Measurements from ENCODE around the gene CLINT1.
"Not testable (repeated sequence)": the region's sequence is repeated elsewhere in the genome, so short reads cannot be mapped to it uniquely, and the experiment has no call there.

Gene CLINT1

GRCh38 chr5:157892974-157893373, 34.0 kb upstream of the CLINT1 start:
- no peak for TF ChIP-seq ZFX (IDR thresholded peaks at IDR 0.05)
- no peak overlapping the region for H3K27ac ChIP-seq

GRCh38 chr5:157890836-157891597, 32.1 kb upstream of the CLINT1 start:
- H3K27ac ChIP-seq: no peak overlapping the region
- TF ChIP-seq, protein P1, sequence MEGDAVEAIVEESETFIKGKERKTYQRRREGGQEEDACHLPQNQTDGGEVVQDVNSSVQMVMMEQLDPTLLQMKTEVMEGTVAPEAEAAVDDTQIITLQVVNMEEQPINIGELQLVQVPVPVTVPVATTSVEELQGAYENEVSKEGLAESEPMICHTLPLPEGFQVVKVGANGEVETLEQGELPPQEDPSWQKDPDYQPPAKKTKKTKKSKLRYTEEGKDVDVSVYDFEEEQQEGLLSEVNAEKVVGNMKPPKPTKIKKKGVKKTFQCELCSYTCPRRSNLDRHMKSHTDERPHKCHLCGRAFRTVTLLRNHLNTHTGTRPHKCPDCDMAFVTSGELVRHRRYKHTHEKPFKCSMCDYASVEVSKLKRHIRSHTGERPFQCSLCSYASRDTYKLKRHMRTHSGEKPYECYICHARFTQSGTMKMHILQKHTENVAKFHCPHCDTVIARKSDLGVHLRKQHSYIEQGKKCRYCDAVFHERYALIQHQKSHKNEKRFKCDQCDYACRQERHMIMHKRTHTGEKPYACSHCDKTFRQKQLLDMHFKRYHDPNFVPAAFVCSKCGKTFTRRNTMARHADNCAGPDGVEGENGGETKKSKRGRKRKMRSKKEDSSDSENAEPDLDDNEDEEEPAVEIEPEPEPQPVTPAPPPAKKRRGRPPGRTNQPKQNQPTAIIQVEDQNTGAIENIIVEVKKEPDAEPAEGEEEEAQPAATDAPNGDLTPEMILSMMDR (conservative IDR thresholded peaks at IDR 0.05): no peak
- TF ChIP-seq ZFX (IDR thresholded peaks at IDR 0.05): no peak

DNA sequence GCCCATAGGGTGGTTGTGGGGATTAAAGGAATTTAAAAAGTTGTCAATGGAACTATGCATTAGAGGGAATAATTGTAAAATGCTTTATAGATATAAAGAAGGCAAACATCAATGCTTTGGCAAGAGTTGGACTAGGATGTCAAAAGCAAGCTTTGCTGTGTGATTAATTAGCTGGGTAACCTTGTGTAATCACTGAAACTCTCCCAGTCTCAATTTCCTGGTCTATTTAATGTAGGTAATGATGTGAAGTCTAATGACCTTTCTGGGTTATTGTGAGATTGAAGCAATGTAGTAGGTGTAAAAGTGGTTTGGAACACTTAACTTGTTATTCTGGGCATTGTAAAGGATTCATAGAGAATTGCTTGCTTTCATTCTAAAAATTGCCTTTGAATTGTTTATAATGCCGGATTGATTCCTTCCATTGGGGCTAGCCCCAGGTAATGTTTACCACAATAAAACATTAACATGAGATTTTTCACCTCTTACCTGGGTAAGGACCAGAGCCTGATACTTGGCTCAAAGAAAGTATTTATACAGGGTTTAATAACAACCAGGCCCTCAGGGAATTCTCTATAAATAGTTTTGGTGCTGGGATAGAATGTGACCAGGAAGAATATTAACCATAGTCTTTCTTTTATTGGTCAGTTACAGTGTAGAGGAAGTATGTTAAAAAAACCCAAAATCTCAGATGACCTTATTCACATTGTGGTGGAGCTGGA, 30.0 kb upstream of the CLINT1 start:
- no peak for TF ChIP-seq ZFX (IDR thresholded peaks at IDR 0.05)
- TF ChIP-seq, protein P1 (conservative IDR thresholded peaks at IDR 0.05): no peak
- H3K27ac ChIP-seq: no peak overlapping the region

DNA sequence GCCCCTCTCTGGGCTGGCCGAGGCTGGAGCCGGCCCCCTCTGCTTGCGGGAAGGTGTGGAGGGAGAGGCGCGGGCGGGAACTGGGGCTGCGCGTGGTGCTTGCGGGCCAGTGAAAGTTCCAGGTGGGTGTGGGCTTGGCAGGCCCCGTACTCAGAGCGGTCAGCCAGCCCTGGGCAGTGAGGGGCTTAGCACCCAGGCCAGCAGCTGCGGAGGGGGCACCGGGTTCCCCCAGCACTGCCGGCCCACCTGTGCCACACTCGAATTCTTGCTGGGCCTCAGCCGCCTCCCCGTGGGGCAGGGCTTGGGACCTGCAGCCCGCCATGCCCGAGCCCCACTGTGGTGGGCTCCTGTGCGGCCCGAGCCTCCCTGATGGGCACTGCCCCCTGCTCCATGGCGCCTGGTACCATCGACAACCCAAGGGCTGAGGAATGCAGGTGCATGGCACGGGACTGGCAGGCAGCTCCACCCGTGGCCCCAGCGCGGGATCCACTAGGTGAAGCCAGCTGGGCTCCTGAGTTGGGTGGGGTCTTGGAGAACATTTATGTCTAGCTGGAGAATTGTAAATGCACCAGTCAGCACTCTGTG, 27.9 kb upstream of the CLINT1 start:
- no peak overlapping the region for H3K27ac ChIP-seq
- TF ChIP-seq ZFX (IDR thresholded peaks at IDR 0.05): no peak
- TF ChIP-seq, protein P1 (conservative IDR thresholded peaks at IDR 0.05): no peak

DNA sequence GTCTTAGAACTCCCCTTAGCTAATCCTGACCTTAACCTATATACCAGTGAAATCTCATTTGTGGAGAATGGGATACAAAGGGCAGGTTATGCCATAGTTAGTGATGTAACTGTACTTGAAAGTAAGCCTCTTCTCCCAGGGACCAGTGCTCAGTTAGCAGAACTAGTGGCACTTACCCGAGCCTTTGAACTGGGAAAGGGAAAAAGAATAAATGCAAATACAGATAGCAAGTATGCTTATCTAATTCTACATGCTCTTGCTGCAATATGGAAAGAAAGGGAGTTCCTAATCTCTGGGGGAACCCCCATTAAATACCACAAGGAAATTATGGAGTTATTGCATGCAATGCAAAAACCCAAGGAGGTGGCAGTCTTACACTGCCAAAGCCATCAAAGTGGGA, 26.1 kb upstream of the CLINT1 start:
- H3K27ac ChIP-seq: not testable (repeated sequence)

GRCh38 chr5:157881498-157881897, 22.6 kb upstream of the CLINT1 start:
- not testable (repeated sequence) for H3K27ac ChIP-seq

- no peak overlapping the region for H3K27ac ChIP-seq
- TF ChIP-seq, protein P1 (conservative IDR thresholded peaks at IDR 0.05): no peak
- no peak for TF ChIP-seq ZFX (IDR thresholded peaks at IDR 0.05)
Observed at GRCh38 chr5:157877821-157878220, 18.9 kb upstream of the CLINT1 start.

DNA sequence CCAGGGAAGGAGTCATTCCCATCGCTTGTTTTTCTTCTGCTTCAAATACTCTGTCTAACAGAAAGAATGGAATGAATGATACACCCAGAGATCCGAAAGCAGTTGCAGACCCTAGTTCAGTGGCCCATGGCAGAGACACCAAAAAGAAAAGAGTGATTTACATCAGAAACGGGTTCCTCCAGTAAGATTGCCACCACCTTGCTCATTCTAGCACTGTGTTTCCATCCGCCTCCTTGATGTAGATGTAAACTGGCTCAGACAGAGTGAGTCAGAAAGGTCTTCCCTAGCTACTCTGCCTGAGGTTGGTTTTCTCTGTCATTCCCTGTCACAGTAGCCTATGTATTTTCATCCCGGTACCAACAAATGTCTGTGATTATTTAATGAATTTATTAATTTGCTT, 15.9 kb upstream of the CLINT1 start:
- no peak overlapping the region for H3K27ac ChIP-seq
- TF ChIP-seq, protein P1 (conservative IDR thresholded peaks at IDR 0.05): no peak

Data from C4-2B (cell line).